RWPE1 (cell line): ENCODE data around the gene DMRTB1.

Experiments used
- CTCF ChIA-PET: fragments of 350-600 bp; sonication (Branson Sonifier 250); formaldehyde crosslinking; extraction: SDS; loops from one replicate; lab custom pipeline; 2021; lab: Yijun Ruan, JAX
- POLR2A ChIA-PET: fragments of 400-600 bp; formaldehyde crosslinking; extraction: SDS; loops from one replicate; lab custom pipeline; 2020; ENCODE audit warnings: antibody characterized with exemption; ENCODE audit not compliant: low non-redundant PET; lab: Yijun Ruan, JAX
- DNase-seq: peaks from one replicate; pipeline ENCODE4 v3.0.0; 2012; ENCODE audit warnings: low spot score
- H3K27ac ChIP-seq: fragments of 450-650 bp; 2 replicates; pipeline ENCODE4 v1.5.1; 2017
- TF ChIP-seq, protein P1 (sequence below): fragments of 450-650 bp; conservative IDR thresholded peaks from 2 replicates; pipeline ENCODE4 v1.5.1; 2017; ENCODE audit warnings: low read depth, mild to moderate bottlenecking

DMRTB1 gene

DNA sequence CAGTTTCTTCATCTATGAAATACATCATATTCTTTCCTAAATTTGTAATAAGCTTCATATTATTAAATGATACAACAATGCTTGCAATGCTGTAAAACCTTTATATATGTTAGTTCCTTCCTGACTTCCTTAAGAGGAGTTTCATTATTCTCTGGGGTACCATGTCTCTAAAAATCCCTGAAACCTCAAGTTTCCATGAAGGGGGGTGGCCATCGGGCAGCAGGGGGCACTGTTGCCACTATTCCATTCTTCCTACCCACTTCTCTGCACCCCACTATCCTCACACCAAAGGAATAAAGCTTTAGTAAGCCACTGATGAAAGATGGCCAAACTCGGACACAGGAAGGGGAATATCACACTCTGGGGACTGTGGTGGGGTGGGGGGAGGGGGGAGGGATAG, 9.0 kb upstream of the DMRTB1 start:
- ChIA-PET CTCF (no interaction called here), POLR2A (no interaction called here)
- DNase-seq, result no peak
- TF ChIP-seq, protein P1, sequence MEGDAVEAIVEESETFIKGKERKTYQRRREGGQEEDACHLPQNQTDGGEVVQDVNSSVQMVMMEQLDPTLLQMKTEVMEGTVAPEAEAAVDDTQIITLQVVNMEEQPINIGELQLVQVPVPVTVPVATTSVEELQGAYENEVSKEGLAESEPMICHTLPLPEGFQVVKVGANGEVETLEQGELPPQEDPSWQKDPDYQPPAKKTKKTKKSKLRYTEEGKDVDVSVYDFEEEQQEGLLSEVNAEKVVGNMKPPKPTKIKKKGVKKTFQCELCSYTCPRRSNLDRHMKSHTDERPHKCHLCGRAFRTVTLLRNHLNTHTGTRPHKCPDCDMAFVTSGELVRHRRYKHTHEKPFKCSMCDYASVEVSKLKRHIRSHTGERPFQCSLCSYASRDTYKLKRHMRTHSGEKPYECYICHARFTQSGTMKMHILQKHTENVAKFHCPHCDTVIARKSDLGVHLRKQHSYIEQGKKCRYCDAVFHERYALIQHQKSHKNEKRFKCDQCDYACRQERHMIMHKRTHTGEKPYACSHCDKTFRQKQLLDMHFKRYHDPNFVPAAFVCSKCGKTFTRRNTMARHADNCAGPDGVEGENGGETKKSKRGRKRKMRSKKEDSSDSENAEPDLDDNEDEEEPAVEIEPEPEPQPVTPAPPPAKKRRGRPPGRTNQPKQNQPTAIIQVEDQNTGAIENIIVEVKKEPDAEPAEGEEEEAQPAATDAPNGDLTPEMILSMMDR, result no peak
- no peak overlapping the region for H3K27ac ChIP-seq

DNA sequence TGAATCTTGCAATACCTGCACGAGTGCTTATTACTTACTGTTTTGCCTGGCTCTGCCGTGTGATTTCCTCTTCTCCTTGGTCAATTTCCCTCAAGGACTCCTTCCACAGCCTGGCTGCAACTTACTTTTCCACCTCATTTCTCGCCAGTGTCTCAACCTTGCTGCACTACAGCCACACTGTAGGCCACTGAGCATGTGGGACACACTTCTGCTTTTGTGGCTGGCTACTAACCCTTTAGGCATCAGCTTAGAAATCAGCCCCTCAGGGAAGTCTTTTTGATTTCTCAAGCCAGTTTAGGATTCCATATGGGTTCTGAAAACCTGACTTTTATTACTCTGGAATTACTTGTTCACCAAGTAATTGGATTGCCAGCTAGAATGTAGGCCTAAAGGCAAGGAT, 5.2 kb upstream of the DMRTB1 start:
- no peak overlapping the region for H3K27ac ChIP-seq
- ChIA-PET POLR2A (no interaction called here), CTCF (interaction anchor here (0.5 kb wide), 1 partner anchor 16 kb away, joined by 4 read pairs; no protein-coding TSS in a partner anchor)
- TF ChIP-seq, protein P1, result no peak
- no peak for DNase-seq

DNA sequence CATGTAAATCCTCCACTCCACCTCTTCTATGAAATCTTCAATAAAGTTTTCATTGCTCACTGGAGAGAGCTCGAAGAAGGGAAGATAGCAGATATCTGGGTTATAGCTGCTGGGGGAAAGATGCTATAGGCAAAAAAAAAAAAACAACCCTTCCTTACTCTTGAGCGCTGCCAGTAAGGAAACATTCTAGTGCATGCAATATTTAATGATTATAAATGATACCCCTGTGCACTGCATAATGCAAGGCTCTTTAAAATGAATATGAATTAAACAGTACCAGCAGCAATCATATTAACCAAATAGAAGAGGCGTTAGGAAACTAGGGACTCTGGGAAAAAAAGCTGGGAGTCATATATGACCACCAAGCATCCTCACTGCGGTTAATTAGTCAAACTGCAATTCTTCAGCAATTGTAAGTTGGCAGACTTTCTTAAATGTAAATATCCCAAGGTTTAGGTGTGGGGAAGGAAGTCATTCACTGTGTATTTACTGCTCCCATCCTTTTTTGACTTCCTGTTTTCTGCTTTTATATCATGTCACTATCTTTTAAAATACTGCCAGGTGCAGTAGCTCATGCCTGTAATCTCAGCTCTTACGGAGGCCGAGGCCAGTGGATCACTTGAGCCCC, 3.7 kb upstream of the DMRTB1 start:
- DNase-seq, result no peak
- ChIA-PET CTCF (no interaction called here), POLR2A (no interaction called here)
- TF ChIP-seq, protein P1, result no peak
- H3K27ac ChIP-seq, result no peak overlapping the region

DNA sequence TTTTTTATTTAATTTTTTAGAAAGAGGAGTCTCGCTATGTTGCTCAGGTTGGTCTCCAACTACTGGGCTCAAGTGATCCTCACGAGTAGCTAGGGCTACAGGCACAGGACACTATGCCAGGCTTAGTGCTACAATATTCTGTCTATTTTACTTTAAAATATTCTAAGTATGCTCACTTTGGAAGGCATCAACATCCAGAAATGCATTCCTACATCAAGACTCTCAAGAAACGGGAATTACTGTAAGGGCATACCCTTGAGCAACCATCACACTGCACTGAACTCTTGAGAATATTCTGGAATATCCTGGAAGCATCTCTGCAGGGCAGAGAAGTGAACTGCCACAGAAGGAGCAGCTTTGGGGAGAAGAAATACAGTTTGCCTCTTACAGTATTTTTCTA, 565 bp upstream of the DMRTB1 start:
- no peak for DNase-seq
- TF ChIP-seq, protein P1, result no peak
- ChIA-PET POLR2A (no interaction called here), CTCF (no interaction called here)
- H3K27ac ChIP-seq, result no peak overlapping the region

DNA sequence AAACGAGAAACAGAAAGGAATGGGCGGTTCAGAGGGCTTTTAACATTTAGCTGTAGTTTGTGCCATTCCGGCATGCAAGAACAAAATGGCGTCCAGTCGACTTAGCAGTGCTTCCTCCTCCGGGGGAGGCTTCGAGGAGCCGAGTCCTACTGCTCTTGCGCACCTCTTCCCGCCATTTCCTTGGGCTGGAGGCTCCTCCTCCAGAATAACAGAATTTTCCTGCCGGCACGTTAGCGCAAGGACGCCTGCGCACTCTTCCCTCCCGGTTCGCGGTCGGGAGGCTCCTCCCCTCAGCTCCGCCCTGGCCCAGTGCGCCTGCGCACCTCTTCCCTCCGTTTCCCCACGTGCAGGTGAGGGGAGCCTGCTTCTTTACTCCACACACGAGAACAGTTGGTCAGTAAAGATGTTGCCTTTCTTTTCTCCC, 1.0 kb downstream of the DMRTB1 start:
- POLR2A ChIA-PET, result no interaction called here
- CTCF ChIA-PET, result interaction anchor here (0.6 kb wide), 1 partner anchor 10 kb away, joined by 3 read pairs; no protein-coding TSS in a partner anchor
- no peak for DNase-seq
- H3K27ac ChIP-seq, result no peak overlapping the region
- TF ChIP-seq, protein P1, result no peak

DNA sequence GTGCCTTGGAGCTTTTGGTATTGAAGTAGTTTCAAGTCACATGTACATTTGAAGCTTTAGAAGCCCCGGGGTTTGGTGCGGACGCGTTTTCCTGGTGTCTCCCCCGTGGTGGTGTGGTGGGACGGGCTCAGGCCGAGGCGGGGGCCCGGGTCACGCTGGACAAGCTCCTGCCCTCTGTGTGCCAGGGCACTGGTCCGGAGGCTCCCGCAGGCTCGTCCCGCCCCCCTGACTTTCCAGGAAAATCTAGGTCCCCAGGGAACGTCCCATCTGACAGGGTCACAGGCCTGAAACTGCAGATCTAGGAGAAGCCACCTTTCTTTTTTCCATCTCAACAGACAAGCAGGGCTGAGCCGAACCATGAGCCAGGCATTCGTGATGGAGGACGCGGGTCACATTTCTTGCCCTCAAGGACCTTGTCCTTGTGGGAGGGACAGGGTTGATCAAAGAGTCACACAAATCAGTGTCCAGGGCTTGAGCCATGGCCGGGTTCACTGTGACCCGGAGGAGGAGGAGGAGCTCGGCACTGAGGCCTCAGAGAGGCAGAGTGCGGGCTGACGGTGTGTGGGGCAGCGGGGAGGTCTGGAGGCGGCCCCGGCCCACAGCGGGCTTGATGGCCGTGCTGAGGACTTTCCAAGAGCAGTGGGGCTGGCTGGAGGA, 1.6 kb downstream of the DMRTB1 start:
- ChIA-PET POLR2A (no interaction called here), CTCF (interaction anchor here (0.6 kb wide), 1 partner anchor 25 kb away, joined by 3 read pairs; no protein-coding TSS in a partner anchor)

More for the DNA sequence above, 1.6 kb downstream of the DMRTB1 start:
- DNase-seq, result no peak
- TF ChIP-seq, protein P1, result no peak
- H3K27ac ChIP-seq, result no peak overlapping the region
